Loucy (cell line): Measurements from ENCODE around the gene MUC13.

ENCODE experiments used
- H2AFZ ChIP-seq: fragments of 200-600 bp; sonication (generic); 2 replicates; pipeline ENCODE4 v1.6.0; 2016; ENCODE audit warnings: antibody characterized with exemption, mild to moderate bottlenecking, low read length, moderate library complexity
- H3F3A ChIP-seq: fragments of 200-600 bp; 2 replicates; pipeline ENCODE4 v1.6.0; 2016; ENCODE audit warnings: antibody characterized with exemption, low read depth, mild to moderate bottlenecking
- H3K27me3 ChIP-seq: fragments of 200-600 bp; sonication (generic); 2 replicates; pipeline ENCODE4 v1.6.1; 2014; ENCODE audit warnings: low read length, mild to moderate bottlenecking; ENCODE audit not compliant: insufficient read depth, poor library complexity, severe bottlenecking
- H3K36me3 ChIP-seq: fragments of 200-600 bp; sonication (generic); 2 replicates; pipeline ENCODE4 v1.6.1; 2016; ENCODE audit warnings: low read length; ENCODE audit not compliant: insufficient read depth
- H3K4me1 ChIP-seq: fragments of 200-600 bp; sonication (generic); 2 replicates; pipeline ENCODE4 v1.5.1; 2014; ENCODE audit warnings: low read length, mild to moderate bottlenecking; ENCODE audit not compliant: insufficient read depth, poor library complexity, severe bottlenecking
- H3K4me2 ChIP-seq: fragments of 200-600 bp; sonication (generic); 2 replicates; pipeline ENCODE4 v1.6.0; 2014; ENCODE audit warnings: antibody characterized with exemption, low read length, low read depth, mild to moderate bottlenecking; ENCODE audit not compliant: poor library complexity, severe bottlenecking
- H3K4me3 ChIP-seq: fragments of 200-600 bp; sonication (generic); 2 replicates; pipeline ENCODE4 v1.5.1; 2014; ENCODE audit warnings: low read length, mild to moderate bottlenecking, mixed read lengths; ENCODE audit not compliant: poor library complexity, severe bottlenecking
- H3K79me2 ChIP-seq: fragments of 200-600 bp; sonication (generic); 2 replicates; pipeline ENCODE4 v1.6.1; 2014; ENCODE audit warnings: low read length; ENCODE audit not compliant: insufficient read depth
- H3K9ac ChIP-seq: fragments of 200-600 bp; sonication (generic); 2 replicates; pipeline ENCODE4 v1.6.0; 2014; ENCODE audit warnings: mild to moderate bottlenecking, low read depth, low read length, moderate library complexity; ENCODE audit not compliant: poor library complexity, severe bottlenecking
- H3K9me2 ChIP-seq: fragments of 200-600 bp; sonication (generic); replicated peaks from 2 replicates; pipeline ENCODE4 v1.6.1; 2016; ENCODE audit warnings: low read depth, low read length, mixed read lengths
- H3K9me3 ChIP-seq: fragments of 200-600 bp; sonication (generic); 2 replicates; pipeline ENCODE4 v1.6.1; 2014; ENCODE audit warnings: mild to moderate bottlenecking, antibody characterized with exemption, low read length, low read depth; ENCODE audit not compliant: insufficient read depth
- H4K20me1 ChIP-seq: fragments of 200-600 bp; sonication (generic); 2 replicates; pipeline ENCODE4 v1.6.0; 2014; ENCODE audit warnings: antibody characterized with exemption, low read length, mild to moderate bottlenecking; ENCODE audit not compliant: insufficient read depth, poor library complexity, severe bottlenecking
- EZH2phosphoT487 ChIP-seq: fragments of 200-600 bp; IDR thresholded peaks from 2 replicates; pipeline ENCODE4 v1.6.1; 2018; ENCODE audit warnings: antibody characterized with exemption, mild to moderate bottlenecking, moderate library complexity, borderline replicate concordance
- TF ChIP-seq, protein P1 (sequence below): fragments of 200-600 bp; sonication (generic); conservative IDR thresholded peaks from 2 replicates; pipeline ENCODE4 v1.5.1; 2014; ENCODE audit warnings: mild to moderate bottlenecking, antibody characterized with exemption, low read length

The MUC13 gene

DNA sequence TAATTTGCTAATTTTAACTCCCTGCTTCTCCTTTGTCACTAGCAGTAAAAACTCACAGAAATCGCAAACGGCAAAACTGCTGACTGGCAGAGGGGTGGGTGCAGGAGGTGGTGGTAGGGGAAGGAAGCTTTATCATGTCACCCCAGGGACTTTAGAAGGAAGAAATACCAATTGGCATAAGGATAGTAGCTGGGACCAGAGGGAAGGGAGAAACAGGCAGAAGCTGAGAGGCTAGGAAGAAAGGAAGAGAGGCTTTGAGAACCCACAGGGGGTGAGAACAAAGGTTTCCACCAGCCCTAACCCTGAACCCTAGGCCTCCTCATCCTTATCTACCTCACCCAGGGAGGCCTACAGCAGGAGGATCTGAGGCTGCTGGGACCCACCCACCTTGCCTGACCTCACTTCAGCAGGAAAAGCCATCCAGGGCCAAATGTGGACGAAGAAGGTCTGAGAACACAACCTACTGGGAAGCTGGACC is 58.1 kb downstream of the MUC13 start:
- TF ChIP-seq EZH2phosphoT487 = no peak
- TF ChIP-seq, protein P1, sequence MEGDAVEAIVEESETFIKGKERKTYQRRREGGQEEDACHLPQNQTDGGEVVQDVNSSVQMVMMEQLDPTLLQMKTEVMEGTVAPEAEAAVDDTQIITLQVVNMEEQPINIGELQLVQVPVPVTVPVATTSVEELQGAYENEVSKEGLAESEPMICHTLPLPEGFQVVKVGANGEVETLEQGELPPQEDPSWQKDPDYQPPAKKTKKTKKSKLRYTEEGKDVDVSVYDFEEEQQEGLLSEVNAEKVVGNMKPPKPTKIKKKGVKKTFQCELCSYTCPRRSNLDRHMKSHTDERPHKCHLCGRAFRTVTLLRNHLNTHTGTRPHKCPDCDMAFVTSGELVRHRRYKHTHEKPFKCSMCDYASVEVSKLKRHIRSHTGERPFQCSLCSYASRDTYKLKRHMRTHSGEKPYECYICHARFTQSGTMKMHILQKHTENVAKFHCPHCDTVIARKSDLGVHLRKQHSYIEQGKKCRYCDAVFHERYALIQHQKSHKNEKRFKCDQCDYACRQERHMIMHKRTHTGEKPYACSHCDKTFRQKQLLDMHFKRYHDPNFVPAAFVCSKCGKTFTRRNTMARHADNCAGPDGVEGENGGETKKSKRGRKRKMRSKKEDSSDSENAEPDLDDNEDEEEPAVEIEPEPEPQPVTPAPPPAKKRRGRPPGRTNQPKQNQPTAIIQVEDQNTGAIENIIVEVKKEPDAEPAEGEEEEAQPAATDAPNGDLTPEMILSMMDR = no peak
- Histone ChIP-seq H3K4me2 (no peak overlapping the region), H3F3A (no peaks in the 10 kb centered on the region), H3K9me3 (no peaks in the 10 kb centered on the region), H2AFZ (no peak overlapping the region), H3K27me3 (no peaks in the 10 kb centered on the region), H3K4me1 (no peaks in the 10 kb centered on the region), H3K36me3 (no peaks in the 10 kb centered on the region), H3K79me2 (no peaks in the 10 kb centered on the region), H3K4me3 (no peak overlapping the region), H3K9ac (no peak overlapping the region), H4K20me1 (no peaks in the 10 kb centered on the region), H3K9me2 (no peaks in the 10 kb centered on the region)

DNA sequence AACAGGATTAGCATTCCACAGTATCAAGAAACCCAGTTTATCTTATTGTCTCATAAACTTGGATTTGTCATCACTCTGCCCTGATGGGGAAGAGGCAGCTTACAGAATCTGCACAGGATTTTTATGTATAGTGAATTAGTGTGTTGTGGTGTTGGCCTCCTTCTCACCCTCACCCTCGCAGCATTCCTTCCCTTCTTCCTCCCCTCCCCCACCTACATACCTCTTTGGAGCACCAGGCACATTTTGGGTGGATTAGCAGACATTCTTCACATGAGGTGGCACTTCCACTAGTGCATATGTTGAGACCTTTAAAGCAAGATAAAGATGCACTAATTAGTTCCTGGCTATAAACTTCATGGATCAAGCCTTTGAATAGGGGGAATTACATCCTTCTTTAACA is 61.3 kb downstream of the MUC13 start:
- Histone ChIP-seq H3K79me2 (no peaks in the 10 kb centered on the region), H3K4me2 (no peak overlapping the region), H3K9ac (no peak overlapping the region), H3K36me3 (no peaks in the 10 kb centered on the region), H2AFZ (no peak overlapping the region), H3K4me1 (no peaks in the 10 kb centered on the region), H4K20me1 (no peaks in the 10 kb centered on the region), H3F3A (no peaks in the 10 kb centered on the region), H3K9me3 (no peaks in the 10 kb centered on the region), H3K9me2 (no peaks in the 10 kb centered on the region), H3K27me3 (no peaks in the 10 kb centered on the region), H3K4me3 (no peak overlapping the region)
- TF ChIP-seq, protein P1 = no peak
- no peak for TF ChIP-seq EZH2phosphoT487

DNA sequence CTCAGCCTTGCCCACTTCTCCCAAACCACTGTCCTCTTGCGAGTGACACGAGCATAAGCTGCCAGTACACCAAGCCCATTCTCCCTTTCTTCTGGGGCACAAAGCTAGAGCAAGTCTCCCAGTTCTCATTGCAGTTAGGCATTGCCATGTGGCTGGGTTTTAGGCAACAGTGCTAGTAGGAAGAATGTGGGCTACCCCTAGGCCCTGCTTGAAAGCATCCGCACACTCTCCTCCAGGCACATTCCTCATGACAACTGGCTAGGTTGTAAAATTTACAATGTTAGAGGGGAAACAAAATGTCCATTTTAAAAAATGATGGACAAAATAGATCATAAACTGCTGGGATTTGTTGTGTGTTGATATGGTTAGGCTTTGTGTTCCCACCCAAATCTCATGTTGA is 67.0 kb downstream of the MUC13 start:
- no peak overlapping the region for H2AFZ ChIP-seq
- H3K4me1 ChIP-seq = no peaks in the 10 kb centered on the region
- H3K4me3 ChIP-seq = no peak overlapping the region
- no peaks in the 10 kb centered on the region for H4K20me1 ChIP-seq
- no peaks in the 10 kb centered on the region for H3K9me2 ChIP-seq
- H3K9ac ChIP-seq = no peak overlapping the region
- H3K79me2 ChIP-seq = no peaks in the 10 kb centered on the region
- no peaks in the 10 kb centered on the region for H3K36me3 ChIP-seq
- TF ChIP-seq EZH2phosphoT487 = no peak
- TF ChIP-seq, protein P1 = no peak
- H3K4me2 ChIP-seq = no peak overlapping the region
- no peaks in the 10 kb centered on the region for H3K9me3 ChIP-seq
- H3F3A ChIP-seq = no peaks in the 10 kb centered on the region
- no peaks in the 10 kb centered on the region for H3K27me3 ChIP-seq
